ENCODE results near the gene CIT. TPM values are rescaled to one million over a fixed set of nuclear protein-coding genes. Genes with fewer than 3 reads are reported as not detected.
"Not testable (repeated sequence)": the region's sequence is repeated elsewhere in the genome, so short reads cannot be mapped to it uniquely, and the experiment has no call there.

CIT gene
- total RNA-seq, 1 donor from 2014 or later = 6.8 TPM

DNA sequence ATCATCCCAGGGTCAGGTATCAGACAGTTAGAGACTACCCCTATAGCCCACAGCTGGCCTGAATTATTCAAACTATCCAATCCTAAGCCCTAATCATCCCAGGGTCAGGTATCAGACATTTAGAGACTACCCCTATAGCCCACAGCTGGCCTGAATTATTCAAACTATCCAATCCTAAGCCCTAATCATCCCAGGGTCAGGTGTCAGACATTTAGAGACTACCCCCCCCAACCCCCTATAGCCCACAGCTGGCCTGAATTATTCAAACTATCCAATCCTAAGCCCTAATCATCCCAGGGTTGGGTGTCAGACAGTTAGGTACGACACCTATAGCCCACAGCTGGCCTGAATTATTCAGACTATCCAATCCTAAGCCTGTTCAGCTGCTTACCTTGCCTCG, 220.1 kb downstream of the CIT start:
- H3K27me3 ChIP-seq (ENCODE audit: control insufficient read depth in 3 of 3, insufficient read depth in 3 of 3, low read length in 3 of 3); H3K4me1 ChIP-seq (ENCODE audit: control insufficient read depth in 3 of 3, insufficient read depth in 3 of 3, low read length in 3 of 3); H3K36me3 ChIP-seq (ENCODE audit: control insufficient read depth in 3 of 3, insufficient read depth in 3 of 3, low read length in 3 of 3); H3K4me3 ChIP-seq (ENCODE audit: low read length in 3 of 3); H3K9me3 ChIP-seq (ENCODE audit: control insufficient read depth in 3 of 3, low read length in 3 of 3); H3K9ac ChIP-seq (ENCODE audit: low read depth in 1 of 3, low read length in 3 of 3); H3K27ac ChIP-seq (ENCODE audit: low read depth, low read length): not testable (repeated sequence)

DNA sequence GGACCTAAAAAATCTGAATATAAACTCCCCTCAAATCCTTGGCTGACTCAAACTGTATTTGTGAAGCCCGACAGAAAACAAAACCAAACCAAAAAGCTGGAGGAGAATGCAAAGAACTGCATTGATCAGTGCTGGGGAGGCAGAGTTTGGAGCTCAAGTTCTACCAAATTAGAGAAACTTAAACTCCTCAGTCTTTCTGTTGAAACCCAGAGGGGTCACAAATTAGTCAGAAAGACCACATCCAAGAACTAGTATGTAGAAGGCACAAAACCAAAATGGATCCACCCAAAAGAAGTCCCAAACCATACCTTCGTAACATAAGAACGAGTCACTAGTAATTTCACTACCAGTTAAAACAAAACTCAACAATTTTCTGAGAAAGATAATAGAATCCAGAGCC, 224.5 kb downstream of the CIT start:
- H3K9ac ChIP-seq (ENCODE audit: low read depth in 1 of 3, low read length in 3 of 3) = no peak overlapping the region
- no peak overlapping the region for H3K27ac ChIP-seq (ENCODE audit: low read depth, low read length)
- no peaks in the 10 kb centered on the region for H3K36me3 ChIP-seq (ENCODE audit: control insufficient read depth in 3 of 3, insufficient read depth in 3 of 3, low read length in 3 of 3)
- no peak overlapping the region for H3K4me3 ChIP-seq (ENCODE audit: low read length in 3 of 3)
- no peaks in the 10 kb centered on the region for H3K27me3 ChIP-seq (ENCODE audit: control insufficient read depth in 3 of 3, insufficient read depth in 3 of 3, low read length in 3 of 3)
- H3K9me3 ChIP-seq (ENCODE audit: control insufficient read depth in 3 of 3, low read length in 3 of 3) = peaks cover 0 to 4% (median 0%) of the 10 kb centered on the region in 3 donors
- no peaks in the 10 kb centered on the region for H3K4me1 ChIP-seq (ENCODE audit: control insufficient read depth in 3 of 3, insufficient read depth in 3 of 3, low read length in 3 of 3)

DNA sequence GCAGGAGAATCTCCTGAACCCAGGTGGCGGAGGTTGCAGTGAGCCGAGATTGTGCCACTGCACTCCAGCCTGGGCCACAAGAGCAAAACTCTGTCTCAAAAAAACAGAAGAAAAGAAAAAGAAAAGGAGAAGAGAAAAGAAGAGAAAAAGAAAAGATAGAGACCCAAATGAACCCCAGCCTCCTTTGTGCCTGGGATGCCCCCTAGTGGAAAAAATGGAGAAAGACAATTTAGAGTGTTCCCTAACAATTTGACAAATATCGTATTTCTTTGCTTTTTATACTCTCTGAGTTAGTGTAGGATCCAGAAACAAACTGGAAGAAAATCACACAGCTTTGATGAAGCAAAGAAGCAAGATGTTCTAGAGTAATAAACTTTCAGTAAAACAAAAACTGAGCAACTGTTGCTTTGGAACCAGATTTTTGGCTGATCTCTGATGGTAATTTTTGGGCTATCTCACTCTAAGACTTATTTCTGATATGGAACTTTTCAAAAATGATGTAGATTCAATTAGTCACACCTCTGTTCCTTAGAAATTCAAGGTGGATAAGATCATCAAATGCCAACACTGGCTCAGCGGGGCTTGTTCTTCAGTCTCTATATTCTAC, 227.8 kb downstream of the CIT start:
- Histone ChIP-seq H3K36me3 (ENCODE audit: control insufficient read depth in 3 of 3, insufficient read depth in 3 of 3, low read length in 3 of 3) (no peaks in the 10 kb centered on the region), H3K4me1 (ENCODE audit: control insufficient read depth in 3 of 3, insufficient read depth in 3 of 3, low read length in 3 of 3) (peaks cover 8 to 11% (median 10%) of the 10 kb centered on the region in 3 donors), H3K9ac (ENCODE audit: low read depth in 1 of 3, low read length in 3 of 3) (no peak overlapping the region), H3K27me3 (ENCODE audit: control insufficient read depth in 3 of 3, insufficient read depth in 3 of 3, low read length in 3 of 3) (no peaks in the 10 kb centered on the region), H3K9me3 (ENCODE audit: control insufficient read depth in 3 of 3, low read length in 3 of 3) (peaks cover 0 to 4% (median 0%) of the 10 kb centered on the region in 3 donors), H3K4me3 (ENCODE audit: low read length in 3 of 3) (no peak overlapping the region), H3K27ac (ENCODE audit: low read depth, low read length) (no peak overlapping the region)

DNA sequence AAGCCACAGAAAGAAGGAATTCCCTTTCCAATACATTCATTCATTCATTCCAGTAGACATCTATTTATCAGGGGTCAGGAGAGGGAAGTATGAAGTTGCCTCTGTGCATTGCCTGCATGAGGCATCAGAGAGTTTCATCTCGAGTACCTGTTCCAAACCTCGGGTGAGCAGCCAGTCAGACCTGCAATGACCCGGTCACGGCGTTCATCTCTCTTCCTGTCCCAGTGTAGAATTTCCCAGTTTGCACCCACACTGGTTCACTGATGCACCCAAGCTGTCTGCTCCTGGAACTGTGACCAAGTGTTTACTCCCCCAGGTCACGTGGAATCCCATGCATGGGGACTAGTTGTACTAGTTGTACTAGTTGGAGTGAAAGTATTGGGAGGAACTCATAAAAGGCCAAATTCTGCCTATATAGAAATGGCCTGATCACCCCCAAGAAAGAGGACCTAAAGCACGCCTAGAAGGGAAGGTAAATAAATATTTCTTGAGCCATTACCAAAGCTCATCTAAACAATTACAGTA, 231.5 kb downstream of the CIT start:
- H3K4me3 ChIP-seq (ENCODE audit: low read length in 3 of 3) = peak overlapping the region in 1 of 3 donors; percentile 2
- H3K4me1 ChIP-seq (ENCODE audit: control insufficient read depth in 3 of 3, insufficient read depth in 3 of 3, low read length in 3 of 3) = peaks cover 12 to 17% (median 13%) of the 10 kb centered on the region in 3 donors
- H3K27ac ChIP-seq (ENCODE audit: low read depth, low read length) = peak overlapping the region; percentile 77
- no peak overlapping the region for H3K9ac ChIP-seq (ENCODE audit: low read depth in 1 of 3, low read length in 3 of 3)
- H3K36me3 ChIP-seq (ENCODE audit: control insufficient read depth in 3 of 3, insufficient read depth in 3 of 3, low read length in 3 of 3) = peaks cover 0 to 4% (median 0%) of the 10 kb centered on the region in 3 donors
- no peaks in the 10 kb centered on the region for H3K9me3 ChIP-seq (ENCODE audit: control insufficient read depth in 3 of 3, low read length in 3 of 3)
- H3K27me3 ChIP-seq (ENCODE audit: control insufficient read depth in 3 of 3, insufficient read depth in 3 of 3, low read length in 3 of 3) = no peaks in the 10 kb centered on the region

DNA sequence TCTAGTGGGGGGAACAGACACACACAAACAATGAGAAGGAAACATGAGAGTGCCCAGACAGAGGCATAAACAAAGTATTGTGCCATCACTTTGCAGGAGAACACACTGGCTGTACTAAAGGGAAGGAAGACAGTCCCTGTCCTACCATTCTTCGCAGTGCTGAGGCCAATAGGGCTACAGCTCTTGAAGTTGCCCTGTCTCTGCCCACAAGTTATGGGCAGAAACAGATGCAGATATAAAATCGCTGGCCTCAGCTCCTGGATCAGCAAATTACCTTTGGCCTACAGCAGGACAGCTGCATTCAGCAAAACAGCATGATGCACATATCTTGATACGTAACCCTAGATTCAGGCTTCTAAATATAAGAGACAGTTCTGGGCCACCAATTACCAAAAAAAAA, 232.2 kb downstream of the CIT start:
- peaks cover 0 to 4% (median 0%) of the 10 kb centered on the region in 3 donors for H3K36me3 ChIP-seq (ENCODE audit: control insufficient read depth in 3 of 3, insufficient read depth in 3 of 3, low read length in 3 of 3)
- peaks cover 12 to 17% (median 13%) of the 10 kb centered on the region in 3 donors for H3K4me1 ChIP-seq (ENCODE audit: control insufficient read depth in 3 of 3, insufficient read depth in 3 of 3, low read length in 3 of 3)
- peak overlapping the region; percentile 77 for H3K27ac ChIP-seq (ENCODE audit: low read depth, low read length)
- H3K27me3 ChIP-seq (ENCODE audit: control insufficient read depth in 3 of 3, insufficient read depth in 3 of 3, low read length in 3 of 3) = no peaks in the 10 kb centered on the region
- peak overlapping the region in 2 of 3 donors; percentile 15 to 35 for H3K4me3 ChIP-seq (ENCODE audit: low read length in 3 of 3)
- no peaks in the 10 kb centered on the region for H3K9me3 ChIP-seq (ENCODE audit: control insufficient read depth in 3 of 3, low read length in 3 of 3)
- H3K9ac ChIP-seq (ENCODE audit: low read depth in 1 of 3, low read length in 3 of 3) = no peak overlapping the region

DNA sequence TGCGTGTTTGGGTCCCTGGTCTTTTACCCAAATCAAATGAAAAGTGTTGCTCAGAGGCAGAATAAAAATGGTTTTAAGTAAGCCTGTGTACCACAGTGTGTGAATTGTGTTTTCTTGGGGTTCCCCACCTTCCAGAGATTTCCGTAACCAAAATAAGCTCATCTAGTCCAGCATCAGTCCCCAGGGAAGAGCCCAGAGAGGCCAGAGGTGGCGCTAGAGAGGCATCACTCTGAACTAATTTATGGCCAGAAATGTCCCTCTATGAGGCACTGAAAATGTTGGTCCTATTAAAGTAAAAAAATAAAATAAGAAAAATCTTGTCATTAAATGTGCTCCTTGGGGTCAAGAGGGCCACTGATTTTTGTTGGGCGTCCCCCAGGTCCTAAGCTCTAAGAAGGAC, 234.1 kb downstream of the CIT start:
- H3K9ac ChIP-seq (ENCODE audit: low read depth in 1 of 3, low read length in 3 of 3) = no peak overlapping the region
- peaks cover 3 to 11% (median 3%) of the 10 kb centered on the region in 3 donors for H3K36me3 ChIP-seq (ENCODE audit: control insufficient read depth in 3 of 3, insufficient read depth in 3 of 3, low read length in 3 of 3)
- H3K27ac ChIP-seq (ENCODE audit: low read depth, low read length) = no peak overlapping the region

More for the DNA sequence above, 234.1 kb downstream of the CIT start:
- Histone ChIP-seq H3K4me1 (ENCODE audit: control insufficient read depth in 3 of 3, insufficient read depth in 3 of 3, low read length in 3 of 3) (peaks cover 12 to 17% (median 13%) of the 10 kb centered on the region in 3 donors), H3K9me3 (ENCODE audit: control insufficient read depth in 3 of 3, low read length in 3 of 3) (no peaks in the 10 kb centered on the region), H3K27me3 (ENCODE audit: control insufficient read depth in 3 of 3, insufficient read depth in 3 of 3, low read length in 3 of 3) (no peaks in the 10 kb centered on the region), H3K4me3 (ENCODE audit: low read length in 3 of 3) (no peak overlapping the region)

Other genes with a start within 250 kb of the CIT start
- gene PRKAB1, start 209.2 kb downstream of the CIT start, total RNA-seq = 12.5 TPM
- gene BICDL1, start 111.9 kb upstream of the CIT start, total RNA-seq = 1.0 TPM
- 15.1 TPM for gene RAB35, start 239.4 kb upstream of the CIT start, total RNA-seq